MCF 10A (cell line): ENCODE results near the gene ERMARD. TPM values are rescaled to one million over a fixed set of nuclear protein-coding genes. Genes with fewer than 3 reads are reported as not detected.

ENCODE experiments used
- BruUV-seq: library from RNA; stranded (reverse); fragments of 400-500 nt; replicated peaks from 2 replicates; lab custom pipeline; 2021; lab: Mats Ljungman, UMichigan
- CTCF ChIA-PET: fragments of 300-600 bp; sonication (Branson Sonifier 250); formaldehyde crosslinking; extraction: SDS; loops from one replicate; lab custom pipeline; 2021; ENCODE audit warnings: antibody characterized with exemption, inconsistent platforms; lab: Yijun Ruan, JAX
- POLR2A ChIA-PET: fragments of 300-600, 350-650 bp; sonication (Branson Sonifier 250); formaldehyde crosslinking; extraction: SDS; loops from one replicate; lab custom pipeline; 2020; ENCODE audit warnings: antibody characterized with exemption, inconsistent platforms; lab: Yijun Ruan, JAX
- DNase-seq: peaks from one replicate; pipeline ENCODE4 v3.0.0-alpha.2; 2018; ENCODE audit not compliant: unreplicated experiment
- H3K27ac Mint-ChIP-seq: one replicate; pipeline ENCODE4 v1.8.0; 2022; ENCODE audit warnings: mild to moderate bottlenecking, low read depth, mixed read lengths; ENCODE audit not compliant: unreplicated experiment
- H3K27me3 Mint-ChIP-seq: one replicate; pipeline ENCODE4 v1.8.0; 2022; ENCODE audit warnings: mixed read lengths; ENCODE audit not compliant: insufficient read depth, unreplicated experiment
- H3K36me3 Mint-ChIP-seq: one replicate; pipeline ENCODE4 v1.8.0; 2022; ENCODE audit warnings: mild to moderate bottlenecking, moderate library complexity, mixed read lengths; ENCODE audit not compliant: insufficient read depth, unreplicated experiment
- H3K4me1 Mint-ChIP-seq: one replicate; pipeline ENCODE4 v1.8.0; 2022; ENCODE audit warnings: mixed read lengths; ENCODE audit not compliant: insufficient read depth, unreplicated experiment
- H3K4me3 Mint-ChIP-seq: one replicate; pipeline ENCODE4 v1.8.0; 2022; ENCODE audit warnings: mild to moderate bottlenecking, moderate library complexity, mixed read lengths; ENCODE audit not compliant: unreplicated experiment
- H3K9me3 Mint-ChIP-seq: one replicate; pipeline ENCODE4 v1.8.0; 2022; ENCODE audit warnings: mixed read lengths; ENCODE audit not compliant: unreplicated experiment
- intact Hi-C: fragments of 100-400 bp; cut with micrococcal nuclease; formaldehyde crosslinking; loops from 2 replicates; pipeline ENCODE4 v1.14.1; 2022
- total RNA-seq: library from RNA; stranded (reverse); gene quantifications from 2 replicates; pipeline ENCODE4 v1.2.3, GENCODE V29; 2022
- TF ChIP-seq, protein P1 (sequence below): fragments of 200-600 bp; IDR thresholded peaks from one replicate; pipeline ENCODE4 v1.8.0; 2022; ENCODE audit warnings: antibody characterized with exemption, mild to moderate bottlenecking; ENCODE audit not compliant: unreplicated experiment

Gene ERMARD
- total RNA-seq, 1 experiment from 2014 or later = 42.8 TPM

GRCh38 chr6:169779896-169780295 is 28.5 kb downstream of the ERMARD start:
- Mint-ChIP-seq H3K4me3 (no peak overlapping the region), H3K27ac (no peak overlapping the region), H3K27me3 (no peaks in the 10 kb centered on the region), H3K36me3 (peaks cover 35% of the 10 kb centered on the region), H3K9me3 (no peaks in the 10 kb centered on the region), H3K4me1 (peaks cover 6% of the 10 kb centered on the region)
- ChIA-PET CTCF (interaction anchor here (0.6 to 1.3 kb wide), 2 partner anchors 10 to 562 kb away, joined by 3 to 5 read pairs; no protein-coding TSS in a partner anchor), POLR2A (interaction anchor here (0.6 kb wide), 1 partner anchor 729 kb away, joined by 3 read pairs; no protein-coding TSS in a partner anchor)
- TF ChIP-seq, protein P1, sequence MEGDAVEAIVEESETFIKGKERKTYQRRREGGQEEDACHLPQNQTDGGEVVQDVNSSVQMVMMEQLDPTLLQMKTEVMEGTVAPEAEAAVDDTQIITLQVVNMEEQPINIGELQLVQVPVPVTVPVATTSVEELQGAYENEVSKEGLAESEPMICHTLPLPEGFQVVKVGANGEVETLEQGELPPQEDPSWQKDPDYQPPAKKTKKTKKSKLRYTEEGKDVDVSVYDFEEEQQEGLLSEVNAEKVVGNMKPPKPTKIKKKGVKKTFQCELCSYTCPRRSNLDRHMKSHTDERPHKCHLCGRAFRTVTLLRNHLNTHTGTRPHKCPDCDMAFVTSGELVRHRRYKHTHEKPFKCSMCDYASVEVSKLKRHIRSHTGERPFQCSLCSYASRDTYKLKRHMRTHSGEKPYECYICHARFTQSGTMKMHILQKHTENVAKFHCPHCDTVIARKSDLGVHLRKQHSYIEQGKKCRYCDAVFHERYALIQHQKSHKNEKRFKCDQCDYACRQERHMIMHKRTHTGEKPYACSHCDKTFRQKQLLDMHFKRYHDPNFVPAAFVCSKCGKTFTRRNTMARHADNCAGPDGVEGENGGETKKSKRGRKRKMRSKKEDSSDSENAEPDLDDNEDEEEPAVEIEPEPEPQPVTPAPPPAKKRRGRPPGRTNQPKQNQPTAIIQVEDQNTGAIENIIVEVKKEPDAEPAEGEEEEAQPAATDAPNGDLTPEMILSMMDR = no peak
- BruUV-seq = no TSS peak
- intact Hi-C loops = no loop called here
- no peak for DNase-seq

- Mint-ChIP-seq H3K4me1 (peaks cover 6% of the 10 kb centered on the region), H3K9me3 (no peaks in the 10 kb centered on the region), H3K36me3 (peaks cover 32% of the 10 kb centered on the region), H3K4me3 (no peak overlapping the region), H3K27ac (no peak overlapping the region), H3K27me3 (no peaks in the 10 kb centered on the region)
- peak; percentile 82 for DNase-seq
- ChIA-PET POLR2A (no interaction called here), CTCF (no interaction called here)
- no TSS peak for BruUV-seq
- TF ChIP-seq, protein P1 = no peak
- intact Hi-C loops = no loop called here
Observed at GRCh38 chr6:169780571-169781091, 29.2 kb downstream of the ERMARD start.

DNA sequence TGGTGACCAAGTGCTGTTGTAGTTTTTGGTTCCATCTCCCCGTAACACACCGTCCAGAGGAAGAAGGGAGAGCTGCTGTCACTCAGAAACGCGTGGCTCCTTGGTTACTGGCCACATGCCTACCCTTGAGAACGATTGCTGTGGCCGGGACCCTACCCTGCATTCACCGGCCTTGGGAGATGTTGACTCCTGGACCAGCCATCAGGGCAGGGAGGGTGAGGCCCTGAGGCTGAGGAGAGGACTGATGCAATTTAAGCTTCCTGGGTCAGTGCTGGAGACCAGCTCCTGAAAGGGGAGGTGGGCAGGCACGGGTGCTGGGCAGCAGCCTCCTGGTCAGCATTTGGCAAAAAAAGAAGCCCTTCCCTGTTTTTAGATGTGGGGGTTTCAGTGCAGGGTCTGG is 31.5 kb downstream of the ERMARD start:
- TF ChIP-seq, protein P1 = no peak
- Mint-ChIP-seq H3K9me3 (no peaks in the 10 kb centered on the region), H3K27ac (no peak overlapping the region), H3K27me3 (no peaks in the 10 kb centered on the region), H3K4me1 (peaks cover 6% of the 10 kb centered on the region), H3K4me3 (no peak overlapping the region), H3K36me3 (peaks cover 34% of the 10 kb centered on the region)
- ChIA-PET POLR2A (no interaction called here), CTCF (no interaction called here)
- DNase-seq = no peak
- intact Hi-C loops = no loop called here
- BruUV-seq = no TSS peak

- intact Hi-C loops = no loop called here
- Mint-ChIP-seq H3K27ac (no peak overlapping the region), H3K4me1 (peaks cover 5% of the 10 kb centered on the region), H3K9me3 (no peaks in the 10 kb centered on the region), H3K4me3 (no peak overlapping the region), H3K36me3 (peaks cover 36% of the 10 kb centered on the region), H3K27me3 (no peaks in the 10 kb centered on the region)
- no TSS peak for BruUV-seq
- POLR2A ChIA-PET = interaction anchor here (0.7 kb wide), 1 partner anchor 81 kb away, joined by 4 read pairs; the partner anchor contains the start of genes C6orf120 and WDR27
- CTCF ChIA-PET = no interaction called here
- TF ChIP-seq, protein P1 = no peak
- peak; percentile 49 for DNase-seq
Observed at GRCh38 chr6:169783401-169783800, 32.0 kb downstream of the ERMARD start.
